ENCODE measurements around the gene ALK.
"Not testable (repeated sequence)": the region's sequence is repeated elsewhere in the genome, so short reads cannot be mapped to it uniquely, and the experiment has no call there.

Gene ALK

DNA sequence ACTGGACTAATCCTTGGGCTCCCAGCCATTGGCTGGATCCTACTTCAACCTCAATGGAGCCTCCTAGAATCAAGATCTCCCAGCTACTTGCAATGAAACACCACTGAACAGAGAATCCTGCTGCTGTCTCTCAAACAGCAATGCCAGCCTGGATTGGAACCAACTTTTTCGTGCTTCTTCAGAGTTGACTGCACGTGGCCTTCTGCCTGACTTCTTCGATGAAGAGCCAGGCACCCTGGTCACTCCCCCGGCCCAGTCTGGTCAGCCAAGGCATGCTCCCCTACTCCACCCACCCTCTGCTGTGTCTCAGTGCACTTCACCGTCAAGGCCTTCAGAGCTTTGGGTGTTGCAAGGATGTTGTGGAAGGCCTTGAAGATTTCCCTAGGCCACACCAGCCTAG is 657.5 kb downstream of the ALK start:
- H3K27me3 Mint-ChIP-seq (ENCODE audit: low read depth) = peaks cover 19% of the 10 kb centered on the region
- H3K36me3 Mint-ChIP-seq (ENCODE audit: low read depth) = no peaks in the 10 kb centered on the region
- H3K9me3 Mint-ChIP-seq = no peaks in the 10 kb centered on the region
- no peaks in the 10 kb centered on the region for H3K4me1 Mint-ChIP-seq (ENCODE audit: low read depth)
- no peak overlapping the region for H3K27ac Mint-ChIP-seq
- H3K4me3 Mint-ChIP-seq = no peak overlapping the region

GRCh38 chr2:29262681-29263260 is 658.6 kb downstream of the ALK start:
- Mint-ChIP-seq H3K36me3 (ENCODE audit: low read depth) (no peaks in the 10 kb centered on the region), H3K9me3 (no peaks in the 10 kb centered on the region), H3K27ac (no peak overlapping the region), H3K4me1 (ENCODE audit: low read depth) (no peaks in the 10 kb centered on the region), H3K4me3 (no peak overlapping the region), H3K27me3 (ENCODE audit: low read depth) (peaks cover 19% of the 10 kb centered on the region)

- H3K9me3 Mint-ChIP-seq = no peaks in the 10 kb centered on the region
- H3K27me3 Mint-ChIP-seq (ENCODE audit: low read depth) = peaks cover 16% of the 10 kb centered on the region
- H3K4me3 Mint-ChIP-seq = no peak overlapping the region
- H3K36me3 Mint-ChIP-seq (ENCODE audit: low read depth) = no peaks in the 10 kb centered on the region
- H3K27ac Mint-ChIP-seq = no peak overlapping the region
- H3K4me1 Mint-ChIP-seq (ENCODE audit: low read depth) = no peaks in the 10 kb centered on the region
These were observed 660.4 kb downstream of the ALK start for GRCh38 chr2:29261003-29261402.

- Mint-ChIP-seq H3K27ac (no peak overlapping the region), H3K4me3 (no peak overlapping the region), H3K27me3 (ENCODE audit: low read depth) (peaks cover 16% of the 10 kb centered on the region), H3K4me1 (ENCODE audit: low read depth) (no peaks in the 10 kb centered on the region), H3K9me3 (no peaks in the 10 kb centered on the region), H3K36me3 (ENCODE audit: low read depth) (no peaks in the 10 kb centered on the region)
These were observed 661.1 kb downstream of the ALK start for GRCh38 chr2:29260142-29260772.

DNA sequence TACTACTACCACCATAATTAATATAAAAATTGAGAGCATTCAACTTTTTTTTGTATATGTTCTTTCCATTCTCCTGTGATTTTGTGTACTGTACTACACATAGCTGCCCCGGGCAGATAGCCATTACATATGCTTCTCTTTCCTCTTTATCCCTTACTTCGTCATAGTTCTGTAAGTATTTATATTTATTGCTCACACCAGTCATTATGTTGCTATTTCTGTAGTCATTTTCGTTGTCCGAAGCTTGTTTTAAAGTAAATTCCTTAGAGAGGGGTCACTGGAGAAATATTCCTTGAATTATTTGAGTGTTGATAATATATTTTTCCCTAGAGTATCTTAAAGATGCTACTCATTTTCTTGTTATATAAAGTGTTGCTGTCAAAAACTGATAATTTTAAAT is 662.2 kb downstream of the ALK start:
- Mint-ChIP-seq H3K27ac (no peak overlapping the region), H3K36me3 (ENCODE audit: low read depth) (no peaks in the 10 kb centered on the region), H3K4me3 (no peak overlapping the region), H3K9me3 (no peaks in the 10 kb centered on the region), H3K27me3 (ENCODE audit: low read depth) (peaks cover 16% of the 10 kb centered on the region), H3K4me1 (ENCODE audit: low read depth) (no peaks in the 10 kb centered on the region)

DNA sequence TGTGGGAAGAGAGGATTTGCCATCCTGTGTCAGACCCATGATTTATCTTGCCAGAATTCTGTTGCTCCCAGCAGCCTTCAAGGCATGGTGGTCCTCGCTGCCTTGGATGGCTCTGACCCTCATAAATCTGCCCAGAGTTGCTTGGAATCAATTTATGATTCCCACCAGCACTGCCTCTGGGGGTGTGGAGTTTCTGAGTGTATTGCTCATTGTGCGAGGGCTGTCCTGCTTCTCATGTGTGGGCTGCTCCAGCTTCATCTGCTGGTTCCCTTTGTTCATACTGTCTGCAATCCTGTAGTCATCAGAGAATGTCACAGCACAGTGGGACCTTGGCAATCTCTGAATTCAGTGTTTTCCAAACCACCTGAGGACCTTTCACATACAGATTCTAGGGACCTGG is 666.4 kb downstream of the ALK start:
- Mint-ChIP-seq H3K27ac (no peak overlapping the region), H3K36me3 (ENCODE audit: low read depth) (no peaks in the 10 kb centered on the region), H3K27me3 (ENCODE audit: low read depth) (no peaks in the 10 kb centered on the region), H3K4me1 (ENCODE audit: low read depth) (no peaks in the 10 kb centered on the region), H3K4me3 (no peak overlapping the region), H3K9me3 (no peaks in the 10 kb centered on the region)

- not testable (repeated sequence) for H3K27me3 Mint-ChIP-seq (ENCODE audit: low read depth); H3K36me3 Mint-ChIP-seq (ENCODE audit: low read depth); H3K27ac Mint-ChIP-seq; H3K9me3 Mint-ChIP-seq; H3K4me1 Mint-ChIP-seq (ENCODE audit: low read depth); H3K4me3 Mint-ChIP-seq
These were observed 667.7 kb downstream of the ALK start for GRCh38 chr2:29253495-29254275.

DNA sequence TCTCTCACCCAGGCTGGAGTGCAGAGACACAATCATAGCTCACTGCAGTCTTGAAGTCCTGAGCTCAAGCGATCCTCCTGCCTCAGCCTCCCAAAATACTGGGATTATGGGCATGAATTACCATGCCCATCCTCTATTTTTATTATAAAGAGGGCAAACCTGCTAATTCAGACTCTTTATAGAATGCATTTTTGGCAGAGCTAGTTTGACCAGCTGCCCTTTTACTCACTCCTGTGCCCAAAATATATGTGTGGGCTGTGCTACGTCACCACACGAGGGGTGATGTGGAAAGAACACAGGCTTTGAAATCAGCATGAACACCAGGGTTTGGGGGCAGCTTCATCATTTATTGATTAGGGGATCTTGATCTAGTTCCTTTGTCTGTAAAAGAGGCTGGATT is 668.4 kb downstream of the ALK start:
- Mint-ChIP-seq H3K4me1 (ENCODE audit: low read depth) (no peaks in the 10 kb centered on the region), H3K4me3 (no peak overlapping the region), H3K9me3 (no peaks in the 10 kb centered on the region), H3K36me3 (ENCODE audit: low read depth) (no peaks in the 10 kb centered on the region), H3K27me3 (ENCODE audit: low read depth) (no peaks in the 10 kb centered on the region), H3K27ac (no peak overlapping the region)

- H3K4me1 Mint-ChIP-seq (ENCODE audit: low read depth) = no peaks in the 10 kb centered on the region
- H3K9me3 Mint-ChIP-seq = no peaks in the 10 kb centered on the region
- no peaks in the 10 kb centered on the region for H3K36me3 Mint-ChIP-seq (ENCODE audit: low read depth)
- H3K27ac Mint-ChIP-seq = no peak overlapping the region
- no peak overlapping the region for H3K4me3 Mint-ChIP-seq
- no peaks in the 10 kb centered on the region for H3K27me3 Mint-ChIP-seq (ENCODE audit: low read depth)
These were observed 670.0 kb downstream of the ALK start for GRCh38 chr2:29251406-29251805.

GRCh38 chr2:29250977-29251376 is 670.4 kb downstream of the ALK start:
- no peak overlapping the region for H3K4me3 Mint-ChIP-seq
- no peaks in the 10 kb centered on the region for H3K36me3 Mint-ChIP-seq (ENCODE audit: low read depth)

DNA sequence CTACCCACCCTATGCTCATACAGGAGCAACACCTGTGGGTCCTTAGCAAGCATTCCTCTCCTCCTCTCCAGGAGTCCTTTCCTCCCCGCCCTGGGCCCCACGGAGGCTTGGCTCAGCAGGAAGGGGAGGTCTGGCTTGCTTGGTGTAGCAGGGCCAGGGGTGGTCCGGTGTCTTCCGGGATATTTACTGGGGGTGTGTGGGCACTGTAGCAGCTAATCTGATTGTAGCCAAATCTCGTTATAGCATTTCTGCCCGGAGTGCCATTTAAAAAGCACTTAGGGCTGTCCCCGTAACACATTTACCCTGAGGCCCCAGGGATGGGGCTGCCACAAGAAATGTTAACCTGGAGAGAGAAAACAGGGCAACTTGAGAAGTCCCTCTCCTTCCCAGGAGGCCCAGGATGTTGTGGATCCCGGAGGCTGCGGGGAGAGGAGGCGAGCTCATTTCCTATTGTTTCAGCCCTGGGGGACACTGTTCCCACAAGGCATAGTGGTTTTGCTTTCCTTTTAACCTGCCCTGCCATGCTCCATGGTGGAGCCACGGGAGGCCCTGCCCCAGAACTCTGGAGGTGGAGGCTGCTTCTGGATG is 671.6 kb downstream of the ALK start:
- H3K36me3 Mint-ChIP-seq (ENCODE audit: low read depth) = no peaks in the 10 kb centered on the region
- H3K9me3 Mint-ChIP-seq = no peaks in the 10 kb centered on the region
- no peaks in the 10 kb centered on the region for H3K27me3 Mint-ChIP-seq (ENCODE audit: low read depth)
- no peaks in the 10 kb centered on the region for H3K4me1 Mint-ChIP-seq (ENCODE audit: low read depth)
- no peak overlapping the region for H3K27ac Mint-ChIP-seq
- no peak overlapping the region for H3K4me3 Mint-ChIP-seq

More at GRCh38 chr2:29250977-29251376, 670.4 kb downstream of the ALK start:
- Mint-ChIP-seq H3K27me3 (ENCODE audit: low read depth) (no peaks in the 10 kb centered on the region), H3K4me1 (ENCODE audit: low read depth) (no peaks in the 10 kb centered on the region), H3K9me3 (no peaks in the 10 kb centered on the region), H3K27ac (no peak overlapping the region)

- no peaks in the 10 kb centered on the region for H3K36me3 Mint-ChIP-seq (ENCODE audit: low read depth)
- no peak overlapping the region for H3K27ac Mint-ChIP-seq
- H3K4me3 Mint-ChIP-seq = no peak overlapping the region
- no peaks in the 10 kb centered on the region for H3K27me3 Mint-ChIP-seq (ENCODE audit: low read depth)
- no peaks in the 10 kb centered on the region for H3K4me1 Mint-ChIP-seq (ENCODE audit: low read depth)
- no peaks in the 10 kb centered on the region for H3K9me3 Mint-ChIP-seq
These were observed 674.0 kb downstream of the ALK start for GRCh38 chr2:29247336-29247914.

DNA sequence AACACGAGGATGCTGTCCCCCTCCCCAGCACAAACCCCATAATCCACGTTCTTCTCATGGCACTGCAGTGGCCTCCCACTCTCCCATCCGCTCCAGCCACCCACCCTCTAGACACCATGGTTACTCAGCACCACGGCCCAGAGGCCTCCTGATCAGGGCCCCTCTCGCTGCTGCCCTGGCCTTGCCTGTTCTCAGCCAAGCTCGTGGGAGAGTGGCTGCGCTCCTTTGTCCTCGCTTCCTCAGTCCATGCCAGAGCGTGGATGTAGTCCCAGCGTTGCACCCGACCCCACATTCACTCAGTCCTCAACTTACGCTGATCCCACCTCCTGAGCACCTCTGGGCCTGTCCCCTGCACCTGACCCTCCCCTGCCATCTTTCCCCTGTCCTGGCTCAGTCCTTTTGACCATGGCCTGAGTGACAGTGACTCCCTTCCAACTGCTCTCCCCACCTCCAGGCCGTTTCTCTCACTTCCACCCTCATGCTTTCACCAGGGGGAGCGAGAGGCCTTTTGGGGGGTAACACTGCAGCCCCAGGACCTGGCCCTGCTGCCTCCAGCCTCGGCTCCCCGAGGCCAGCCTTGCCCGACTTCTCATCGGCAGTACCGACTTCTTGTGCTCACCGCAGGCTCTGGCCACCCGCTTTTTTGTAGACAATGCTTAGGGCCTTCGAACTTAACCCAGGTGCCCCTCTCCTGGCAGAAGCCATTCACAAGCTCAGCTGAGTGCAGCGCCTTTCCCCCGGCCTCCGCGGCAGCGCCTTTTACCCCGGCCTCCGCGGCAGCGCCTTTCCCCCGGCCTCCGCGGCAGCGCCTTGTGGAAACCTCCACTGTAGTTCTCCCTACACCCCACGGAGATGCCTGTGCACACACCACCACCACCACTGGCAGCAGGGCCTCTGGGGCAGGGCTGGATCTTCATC is 674.7 kb downstream of the ALK start:
- Mint-ChIP-seq H3K4me1 (ENCODE audit: low read depth) (no peaks in the 10 kb centered on the region), H3K4me3 (no peak overlapping the region), H3K9me3 (no peaks in the 10 kb centered on the region), H3K27ac (no peak overlapping the region), H3K27me3 (ENCODE audit: low read depth) (no peaks in the 10 kb centered on the region), H3K36me3 (ENCODE audit: low read depth) (no peaks in the 10 kb centered on the region)
